Measurements from ENCODE around the gene DOK3. TPM values are rescaled to one million over a fixed set of nuclear protein-coding genes. Genes with fewer than 3 reads are reported as not detected.

DOK3 gene
- total and polyA plus RNA-seq, 10 donors: 69.9 to 231 (median 142) TPM

DNA sequence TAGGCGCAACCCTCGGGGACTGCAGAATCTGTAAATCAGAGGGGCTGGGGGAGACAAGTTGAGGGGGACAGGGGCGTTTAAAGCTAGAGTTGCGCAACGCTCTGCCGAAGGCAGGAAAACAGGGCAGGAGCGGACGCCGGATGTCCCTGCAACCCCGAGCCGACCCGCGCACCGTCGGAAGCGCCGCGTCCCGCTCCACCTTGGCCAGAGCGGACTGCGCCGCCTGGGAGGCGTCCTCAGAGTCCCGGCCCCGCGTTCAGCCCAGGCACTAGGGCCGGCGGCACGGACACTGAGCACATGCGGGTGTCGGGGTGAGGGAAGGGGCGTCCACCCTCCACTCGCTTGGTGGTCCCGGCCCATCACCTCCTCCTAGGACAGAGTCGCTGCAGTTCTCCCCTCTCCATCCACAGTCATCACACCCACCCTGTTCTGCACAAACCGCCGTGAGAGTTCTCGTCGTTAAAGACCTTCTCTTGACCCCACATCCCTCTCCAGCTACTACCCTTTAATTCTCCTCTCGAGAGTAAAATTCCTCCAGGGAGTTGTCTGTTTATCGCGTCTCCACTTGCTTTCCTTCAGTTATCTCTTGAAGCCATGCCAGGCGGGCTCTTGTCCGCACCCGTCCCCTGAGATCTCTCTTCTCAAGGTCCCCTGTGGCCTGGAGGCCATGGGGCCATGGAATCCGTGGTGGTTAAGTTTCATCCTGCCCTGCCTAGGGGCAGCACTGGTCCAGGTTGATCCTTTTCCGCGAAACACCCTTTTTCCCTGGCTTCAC is 11.4 kb downstream of the DOK3 start:
- 12 to 32% (median 18%) methylated on average over 21 to 48 of the region's 48 CpGs for WGBS, 5 donors
- TF ChIP-seq POLR2AphosphoS5 (IDR thresholded peaks at IDR 0.05) (no peak), POLR2A (IDR thresholded peaks at IDR 0.05) (no peak)
- TF ChIP-seq, protein P1, sequence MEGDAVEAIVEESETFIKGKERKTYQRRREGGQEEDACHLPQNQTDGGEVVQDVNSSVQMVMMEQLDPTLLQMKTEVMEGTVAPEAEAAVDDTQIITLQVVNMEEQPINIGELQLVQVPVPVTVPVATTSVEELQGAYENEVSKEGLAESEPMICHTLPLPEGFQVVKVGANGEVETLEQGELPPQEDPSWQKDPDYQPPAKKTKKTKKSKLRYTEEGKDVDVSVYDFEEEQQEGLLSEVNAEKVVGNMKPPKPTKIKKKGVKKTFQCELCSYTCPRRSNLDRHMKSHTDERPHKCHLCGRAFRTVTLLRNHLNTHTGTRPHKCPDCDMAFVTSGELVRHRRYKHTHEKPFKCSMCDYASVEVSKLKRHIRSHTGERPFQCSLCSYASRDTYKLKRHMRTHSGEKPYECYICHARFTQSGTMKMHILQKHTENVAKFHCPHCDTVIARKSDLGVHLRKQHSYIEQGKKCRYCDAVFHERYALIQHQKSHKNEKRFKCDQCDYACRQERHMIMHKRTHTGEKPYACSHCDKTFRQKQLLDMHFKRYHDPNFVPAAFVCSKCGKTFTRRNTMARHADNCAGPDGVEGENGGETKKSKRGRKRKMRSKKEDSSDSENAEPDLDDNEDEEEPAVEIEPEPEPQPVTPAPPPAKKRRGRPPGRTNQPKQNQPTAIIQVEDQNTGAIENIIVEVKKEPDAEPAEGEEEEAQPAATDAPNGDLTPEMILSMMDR (IDR thresholded peaks at IDR 0.05 in 8 of 11, conservative IDR thresholded peaks at IDR 0.05 in 3 of 11): no peak
- intact Hi-C loops (cut with DNase I; ENCODE audit: low total_unique reads): no loop called here
- Histone ChIP-seq H3K36me3 (peaks cover 0 to 18% (median 4%) of the 10 kb centered on the region in 6 donors), H3K27me3 (replicated peaks in 1 of 7) (peaks cover 0 to 13% (median 0%) of the 10 kb centered on the region in 7 donors), H3K9me3 (no peaks in the 10 kb centered on the region), H3K4me1 (peaks cover 56 to 98% (median 83%) of the 10 kb centered on the region in 6 donors), H3K4me3 (peak overlapping the region; percentile 56 to 94 (median 72)), H3K27ac (peak overlapping the region in 7 of 8 donors; percentile 80 to 93 (median 91))
- DNase-seq: peak; percentile 92

DNA sequence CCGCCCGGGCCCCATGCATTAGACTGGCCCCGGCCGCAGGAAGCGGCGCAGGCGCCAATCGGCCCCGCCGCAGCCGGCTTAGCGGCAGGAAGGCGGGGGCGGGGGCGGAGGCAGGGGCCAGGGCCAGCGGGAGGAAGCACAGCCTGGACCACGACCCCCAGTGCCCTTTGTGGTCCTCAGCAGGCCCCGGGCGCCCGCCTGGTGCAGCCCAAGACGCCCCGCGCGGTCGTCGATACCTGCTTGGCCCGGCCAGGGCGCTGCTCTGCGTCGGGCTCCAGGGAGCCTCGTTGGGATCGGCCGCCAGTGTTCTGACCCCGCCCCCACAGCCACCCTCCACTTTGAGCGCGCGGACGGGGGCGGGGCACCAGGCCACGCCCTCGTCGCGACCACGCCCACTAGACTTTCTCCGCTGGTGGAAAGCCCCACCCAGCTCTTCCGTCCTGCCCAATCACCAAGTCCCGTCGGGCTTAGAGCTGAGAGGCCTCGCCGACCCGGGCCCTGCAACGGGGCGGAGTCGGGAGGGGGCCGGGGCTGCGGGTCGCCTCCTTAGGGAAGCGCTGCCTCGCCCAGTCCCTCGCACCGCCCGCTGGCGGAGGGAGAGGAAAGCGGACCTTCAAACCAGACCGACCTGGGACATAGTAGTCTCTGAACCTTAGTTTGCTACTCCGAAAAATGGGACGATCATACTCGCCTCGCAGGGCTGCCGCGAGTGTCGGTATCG is 12.2 kb downstream of the DOK3 start, which contains the start of gene PDLIM7:
PDLIM7 (minus strand) TSS at position 313 of the 721 bp plus-strand sequence. CDS start 1,092 bp downstream, outside the sequence.
- TF ChIP-seq POLR2A (IDR thresholded peaks at IDR 0.05): peak; percentile 37 to 85 (median 38)
- TF ChIP-seq, protein P1 (IDR thresholded peaks at IDR 0.05 in 8 of 11, conservative IDR thresholded peaks at IDR 0.05 in 3 of 11): peak in 5 of 11 experiments; percentile 29 to 58 (median 37)
- peak; percentile 93 to 95 (median 95) for TF ChIP-seq POLR2AphosphoS5 (IDR thresholded peaks at IDR 0.05)
- intact Hi-C loops (cut with DNase I; ENCODE audit: low total_unique reads): no loop called here

DNA sequence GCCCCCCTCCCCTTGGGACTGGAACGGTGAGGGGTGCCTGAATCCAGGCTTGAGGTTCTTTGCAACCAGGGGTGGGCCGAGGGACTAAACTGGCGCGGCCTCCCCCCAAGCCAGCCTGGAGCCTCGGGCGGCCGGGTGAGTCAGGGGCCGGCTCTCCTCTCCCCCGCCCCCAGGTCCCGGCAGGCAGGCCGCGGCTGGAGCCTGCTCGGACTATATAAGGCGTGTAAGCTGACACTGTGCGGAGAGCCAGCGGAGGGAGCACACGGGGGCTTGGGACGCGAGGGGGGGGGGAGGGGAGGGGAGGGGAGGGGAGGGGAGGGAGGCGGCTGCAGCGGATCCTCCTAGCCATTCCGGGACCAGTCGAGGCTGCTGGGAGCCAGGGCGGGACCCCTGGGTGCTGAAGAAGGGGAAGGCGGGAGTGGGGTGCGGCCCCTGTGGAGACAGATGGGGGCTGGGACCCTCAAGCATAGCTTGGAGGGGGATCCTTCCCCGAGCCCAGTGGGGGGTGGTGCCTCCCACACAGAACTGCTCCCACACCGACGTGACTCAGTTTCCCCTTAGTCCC is 12.8 kb downstream of the DOK3 start:
- H3K9me3 ChIP-seq: no peaks in the 10 kb centered on the region
- H3K4me1 ChIP-seq: peaks cover 51 to 98% (median 76%) of the 10 kb centered on the region in 6 donors
- 4 to 15% (median 5%) methylated on average over 9 to 29 of the region's 29 CpGs for WGBS, 5 donors
- peaks cover 0 to 17% (median 8%) of the 10 kb centered on the region in 6 donors for H3K36me3 ChIP-seq
- peak overlapping the region; percentile 56 to 94 (median 72) for H3K4me3 ChIP-seq
- TF ChIP-seq POLR2A (IDR thresholded peaks at IDR 0.05): no peak
- no peak for TF ChIP-seq POLR2AphosphoS5 (IDR thresholded peaks at IDR 0.05)
- TF ChIP-seq, protein P1 (IDR thresholded peaks at IDR 0.05 in 8 of 11, conservative IDR thresholded peaks at IDR 0.05 in 3 of 11): no peak
- H3K27ac ChIP-seq: peak overlapping the region; percentile 53 to 93 (median 90)
- intact Hi-C loops (cut with DNase I; ENCODE audit: low total_unique reads): no loop called here
- DNase-seq: no peak
- H3K27me3 ChIP-seq (replicated peaks in 1 of 7): peaks cover 0 to 13% (median 0%) of the 10 kb centered on the region in 7 donors

More for the DNA sequence above, 12.2 kb downstream of the DOK3 start, which contains the start of gene PDLIM7:
- H3K4me1 ChIP-seq: peaks cover 55 to 98% (median 79%) of the 10 kb centered on the region in 6 donors
- no peaks in the 10 kb centered on the region for H3K9me3 ChIP-seq
- H3K36me3 ChIP-seq: peaks cover 0 to 17% (median 2%) of the 10 kb centered on the region in 6 donors
- DNase-seq: peak; percentile 98
- H3K27ac ChIP-seq: peak within 1 kb of the TSS; percentile 53 to 93 (median 90)
- H3K4me3 ChIP-seq: peak within 1 kb of the TSS; percentile 56 to 94 (median 72)
- peaks cover 0 to 13% (median 0%) of the 10 kb centered on the region in 7 donors for H3K27me3 ChIP-seq (replicated peaks in 1 of 7)
- 0 to 1% (median 0%) methylated on average over 10 to 73 of the region's 73 CpGs for WGBS, 5 donors
